ENCODE measurements around the gene IFITM5. TPM values are rescaled to one million over a fixed set of nuclear protein-coding genes. Genes with fewer than 3 reads are reported as not detected.
"Not testable (repeated sequence)": the region's sequence is repeated elsewhere in the genome, so short reads cannot be mapped to it uniquely, and the experiment has no call there.

Gene IFITM5
- total RNA-seq, 1 donor from 2014 or later, result not detected

DNA sequence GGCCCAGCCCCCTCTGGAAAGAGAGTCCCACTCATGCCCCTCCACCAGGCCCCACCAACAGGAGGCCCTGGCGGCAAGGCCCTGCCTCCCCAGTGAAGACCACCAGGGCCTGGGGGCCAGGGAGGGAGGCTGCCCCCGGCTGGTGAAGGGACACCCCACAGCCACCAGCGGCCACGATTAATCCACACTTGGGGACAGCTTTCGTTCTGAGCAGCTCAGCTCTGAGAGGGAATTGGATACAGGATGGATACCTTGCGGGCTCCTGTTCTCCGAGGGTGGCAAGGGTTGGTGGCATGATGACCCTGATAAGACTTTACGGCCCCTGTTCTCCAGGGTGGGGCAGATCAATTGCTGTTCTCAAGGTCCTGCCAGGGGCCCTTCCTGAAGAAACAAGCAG lies 28.0 kb downstream of the IFITM5 start:
- Mint-ChIP-seq H3K4me3 (no peak overlapping the region), H3K4me1 (peaks cover 38% of the 10 kb centered on the region), H3K9me3 (peaks cover under 1% of the 10 kb centered on the region), H3K27ac (no peak overlapping the region), H3K27me3 (peaks cover 15% of the 10 kb centered on the region), H3K36me3 (ENCODE audit: low read depth) (peaks cover 8% of the 10 kb centered on the region)
- DNase-seq, result no peak
- intact Hi-C loops (cut with micrococcal nuclease), result no loop called here

DNA sequence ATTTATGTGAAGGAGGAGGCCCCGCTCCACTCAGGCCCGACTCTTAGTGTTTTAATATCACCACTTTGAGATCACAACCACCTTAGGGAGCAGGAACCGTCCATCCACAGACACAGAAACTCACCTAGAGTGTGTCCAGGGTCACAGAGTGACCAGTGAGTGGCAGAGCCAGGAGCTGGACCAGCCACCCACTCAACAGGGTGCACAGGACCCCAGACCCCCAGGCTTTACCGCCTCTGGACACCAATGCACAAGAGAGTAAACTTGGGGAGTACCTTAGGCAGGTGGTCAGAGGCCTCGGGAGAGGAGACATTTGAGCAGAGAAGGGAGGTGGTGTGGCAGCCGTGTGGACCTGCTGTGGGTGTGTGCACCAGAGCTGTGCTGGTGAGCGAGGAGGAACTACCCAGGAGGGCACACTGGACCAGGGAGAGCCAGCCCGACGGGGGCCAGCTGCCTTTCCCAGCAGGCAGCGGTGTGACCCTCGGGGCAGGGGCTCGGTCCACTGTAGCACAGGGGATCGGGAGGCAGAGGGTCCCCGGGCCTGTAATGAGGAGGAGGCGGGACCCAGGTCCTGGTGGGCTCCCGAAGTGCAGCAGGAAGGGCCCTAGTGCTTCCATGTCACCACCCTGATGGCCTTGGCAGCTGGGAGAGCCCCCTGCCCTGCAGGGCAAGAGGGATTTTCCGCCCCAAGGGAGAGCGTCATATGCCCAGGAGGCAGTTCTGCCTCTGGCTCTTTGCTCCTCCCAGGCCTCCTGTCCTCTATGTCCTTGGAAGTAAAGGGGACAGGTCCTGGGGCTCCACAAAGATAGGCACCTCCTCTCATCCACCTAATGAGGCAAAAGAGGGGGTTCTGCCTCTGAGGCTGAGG lies 28.6 kb downstream of the IFITM5 start:
- H3K9me3 Mint-ChIP-seq, result no peaks in the 10 kb centered on the region
- H3K27ac Mint-ChIP-seq, result no peak overlapping the region
- DNase-seq, result no peak
- peaks cover 4% of the 10 kb centered on the region for H3K36me3 Mint-ChIP-seq (ENCODE audit: low read depth)
- peaks cover 38% of the 10 kb centered on the region for H3K4me1 Mint-ChIP-seq
- H3K27me3 Mint-ChIP-seq, result peaks cover 10% of the 10 kb centered on the region
- H3K4me3 Mint-ChIP-seq, result no peak overlapping the region
- intact Hi-C loops (cut with micrococcal nuclease), result no loop called here

DNA sequence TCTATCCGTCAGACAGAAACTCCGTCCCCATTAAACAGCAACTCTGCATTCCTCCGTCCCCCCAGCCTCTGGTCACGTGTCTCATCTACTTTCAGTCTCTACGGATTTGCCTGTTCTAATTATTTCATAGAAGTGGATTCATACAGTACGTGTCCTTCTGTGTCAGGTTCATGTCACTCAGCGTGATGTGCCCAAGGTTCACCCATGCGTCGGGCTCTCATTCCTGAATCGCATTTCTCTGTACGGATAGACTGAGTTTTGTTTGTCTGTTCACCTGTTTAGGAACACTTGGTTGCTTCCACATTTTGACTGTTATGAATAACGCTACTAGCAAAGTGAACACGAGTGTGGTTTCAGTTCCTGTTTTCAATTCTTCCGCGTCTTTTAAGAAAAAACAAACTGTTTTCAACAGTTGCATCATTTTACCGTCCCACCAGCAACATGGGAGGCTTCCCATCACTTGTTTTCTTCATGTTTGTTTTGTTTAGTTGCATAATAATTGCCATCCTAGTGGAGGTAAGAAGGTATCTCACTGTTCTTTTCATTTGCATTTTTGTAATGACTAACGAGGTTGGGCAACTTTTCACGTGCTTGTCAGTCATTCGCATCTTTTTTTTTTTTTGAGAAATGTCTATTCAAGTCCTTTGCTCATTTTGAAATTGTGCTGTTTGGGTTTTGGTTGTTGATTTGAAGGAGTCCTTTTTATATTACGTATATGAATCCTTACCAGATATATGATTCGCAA lies 30.0 kb downstream of the IFITM5 start:
- H3K4me1 Mint-ChIP-seq, result peaks cover 38% of the 10 kb centered on the region
- no peaks in the 10 kb centered on the region for H3K9me3 Mint-ChIP-seq
- intact Hi-C loops (cut with micrococcal nuclease), result loop anchor here (1.0 to 5.0 kb wide), 5 partner anchors 8 to 88 kb away; partner anchors contain the start of genes IFITM1, PSMD13 and SIRT3
- peaks cover 4% of the 10 kb centered on the region for H3K36me3 Mint-ChIP-seq (ENCODE audit: low read depth)
- H3K27me3 Mint-ChIP-seq, result peaks cover 7% of the 10 kb centered on the region
- peak overlapping the region; percentile 97 for H3K27ac Mint-ChIP-seq
- H3K4me3 Mint-ChIP-seq, result peak overlapping the region; percentile 91
- peak; percentile 87 for DNase-seq

DNA sequence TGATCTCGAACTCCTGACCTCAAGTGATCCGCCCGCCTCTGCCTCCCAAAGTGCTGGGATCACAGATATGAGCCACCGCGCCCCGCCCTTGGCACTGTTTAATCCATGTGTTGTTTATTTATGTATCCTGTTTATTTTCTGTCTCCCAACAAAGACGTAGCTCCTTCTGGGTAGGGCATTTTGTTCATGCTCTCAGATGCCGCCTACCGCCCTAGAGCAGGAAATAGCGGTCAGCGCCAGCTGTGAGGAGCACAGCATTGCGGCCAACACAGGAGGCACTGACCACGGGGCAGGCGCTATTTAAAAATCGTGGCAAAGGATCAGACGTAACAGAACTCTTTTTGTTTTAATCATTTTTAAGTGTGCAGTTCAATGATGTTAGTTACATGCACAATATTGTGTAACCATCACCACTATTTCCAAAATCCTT lies 30.6 kb downstream of the IFITM5 start:
- not testable (repeated sequence) for H3K27me3 Mint-ChIP-seq; H3K36me3 Mint-ChIP-seq (ENCODE audit: low read depth); H3K9me3 Mint-ChIP-seq
- H3K27ac Mint-ChIP-seq, result peak overlapping the region; percentile 97
- peak; percentile 91 for DNase-seq
- H3K4me1 Mint-ChIP-seq, result peaks cover 38% of the 10 kb centered on the region
- intact Hi-C loops (cut with micrococcal nuclease), result loop anchor here (1.0 to 5.0 kb wide), 5 partner anchors 9 to 89 kb away; partner anchors contain the start of genes IFITM1, PSMD13 and SIRT3
- H3K4me3 Mint-ChIP-seq, result peak overlapping the region; percentile 91

DNA sequence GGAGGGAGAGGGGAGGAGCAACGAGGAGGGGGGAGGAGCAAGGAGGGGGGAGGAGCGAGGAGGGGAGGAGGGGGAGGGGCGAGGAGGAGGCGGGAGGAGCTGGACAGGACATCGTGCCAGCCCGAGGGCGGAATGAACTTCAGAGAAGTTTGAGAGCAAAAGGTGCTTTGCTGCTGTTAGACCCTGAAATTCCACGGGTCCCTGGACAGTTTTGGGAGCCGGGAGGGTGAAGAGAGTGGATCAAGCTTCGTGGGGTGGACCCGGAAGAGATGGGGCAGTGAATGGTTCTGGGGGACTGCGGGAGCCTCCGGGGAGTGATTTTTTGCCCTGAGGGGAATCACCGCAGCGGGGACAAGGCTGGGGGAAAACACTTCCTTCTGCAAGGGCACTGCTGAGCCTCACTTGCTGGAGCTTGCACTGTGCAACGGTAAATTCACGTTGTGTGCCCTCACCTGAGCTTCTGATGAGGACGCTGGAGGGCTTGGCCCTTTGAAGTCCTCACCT lies 31.8 kb downstream of the IFITM5 start:
- peaks cover 4% of the 10 kb centered on the region for H3K36me3 Mint-ChIP-seq (ENCODE audit: low read depth)
- peaks cover 2% of the 10 kb centered on the region for H3K27me3 Mint-ChIP-seq
- H3K4me1 Mint-ChIP-seq, result peaks cover 38% of the 10 kb centered on the region
- intact Hi-C loops (cut with micrococcal nuclease), result loop anchor here (5.0 kb wide), 1 partner anchor 90 kb away; no protein-coding TSS in a partner anchor
- DNase-seq, result peak; percentile 87
- H3K9me3 Mint-ChIP-seq, result no peaks in the 10 kb centered on the region
- peak overlapping the region; percentile 91 for H3K4me3 Mint-ChIP-seq
- peak overlapping the region; percentile 97 for H3K27ac Mint-ChIP-seq

DNA sequence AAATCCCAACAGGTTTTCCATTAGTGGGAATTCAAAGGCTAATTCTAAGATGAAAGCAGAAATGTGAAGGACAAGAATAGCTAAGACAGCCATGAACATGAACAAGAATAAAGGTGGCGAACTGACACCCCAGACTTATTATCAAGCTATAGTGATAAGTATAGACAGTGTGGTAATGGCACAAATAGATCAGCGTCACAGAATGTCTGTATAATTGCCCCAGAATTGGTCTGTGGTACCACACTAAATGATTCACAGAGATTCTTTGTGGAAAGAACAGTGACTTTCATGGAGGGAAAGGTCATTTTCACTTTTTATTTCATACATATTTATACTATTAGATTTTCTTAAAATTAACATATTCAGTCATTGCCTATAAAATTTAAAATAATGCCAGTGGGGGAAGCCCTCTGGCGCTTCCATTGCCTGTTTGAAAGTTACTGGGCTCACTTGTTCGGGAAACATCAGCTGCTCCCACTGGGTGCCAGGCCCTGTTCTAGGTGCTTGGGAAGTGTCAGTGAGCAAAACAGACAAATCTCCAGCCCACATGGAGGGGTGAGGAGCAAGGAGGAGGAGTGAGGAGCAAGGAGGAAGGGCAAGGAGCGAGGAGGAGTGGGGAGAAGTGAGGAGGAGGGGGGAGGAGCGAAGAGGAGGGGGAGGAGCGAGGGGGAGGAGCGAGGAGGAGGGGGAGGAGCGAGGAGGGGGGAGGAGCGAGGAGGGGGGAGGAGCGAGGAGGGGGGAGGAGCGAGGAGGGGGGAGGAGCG lies 32.5 kb downstream of the IFITM5 start:
- H3K27ac Mint-ChIP-seq, result peak overlapping the region; percentile 95

DNA sequence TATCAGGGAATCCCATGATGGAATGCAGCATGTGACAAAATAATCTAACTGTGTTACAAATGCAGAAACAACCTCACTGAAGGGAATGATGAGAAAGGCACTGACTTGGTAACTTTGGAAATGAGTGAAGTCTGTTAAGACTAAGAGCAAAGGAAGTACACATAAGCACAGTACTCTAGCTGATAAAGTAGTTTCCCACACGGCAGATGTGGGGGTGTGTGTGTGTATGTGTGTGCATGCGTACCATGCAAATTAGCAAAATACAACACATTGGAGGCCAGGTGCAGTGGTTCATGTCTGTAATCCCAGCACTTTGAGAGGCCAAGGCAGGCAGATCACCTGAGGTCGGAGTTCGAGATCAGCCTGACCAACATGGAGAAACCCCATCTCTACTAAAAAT lies 37.7 kb downstream of the IFITM5 start:
- DNase-seq, result no peak
- peaks cover 2% of the 10 kb centered on the region for H3K4me1 Mint-ChIP-seq
- intact Hi-C loops (cut with micrococcal nuclease), result no loop called here
- no peaks in the 10 kb centered on the region for H3K27me3 Mint-ChIP-seq
- H3K4me3 Mint-ChIP-seq, result no peak overlapping the region
- H3K36me3 Mint-ChIP-seq (ENCODE audit: low read depth), result no peaks in the 10 kb centered on the region
- no peaks in the 10 kb centered on the region for H3K9me3 Mint-ChIP-seq
- no peak overlapping the region for H3K27ac Mint-ChIP-seq

More for the DNA sequence above, 32.5 kb downstream of the IFITM5 start:
- intact Hi-C loops (cut with micrococcal nuclease), result loop anchor here (1.0 to 5.0 kb wide), 2 partner anchors 16 to 90 kb away; no protein-coding TSS in a partner anchor
- H3K36me3 Mint-ChIP-seq (ENCODE audit: low read depth), result peaks cover 3% of the 10 kb centered on the region
- no peaks in the 10 kb centered on the region for H3K9me3 Mint-ChIP-seq
- peak overlapping the region; percentile 83 for H3K4me3 Mint-ChIP-seq
- peaks cover 36% of the 10 kb centered on the region for H3K4me1 Mint-ChIP-seq
- H3K27me3 Mint-ChIP-seq, result peaks cover 1% of the 10 kb centered on the region
- DNase-seq, result peak; percentile 79

DNA sequence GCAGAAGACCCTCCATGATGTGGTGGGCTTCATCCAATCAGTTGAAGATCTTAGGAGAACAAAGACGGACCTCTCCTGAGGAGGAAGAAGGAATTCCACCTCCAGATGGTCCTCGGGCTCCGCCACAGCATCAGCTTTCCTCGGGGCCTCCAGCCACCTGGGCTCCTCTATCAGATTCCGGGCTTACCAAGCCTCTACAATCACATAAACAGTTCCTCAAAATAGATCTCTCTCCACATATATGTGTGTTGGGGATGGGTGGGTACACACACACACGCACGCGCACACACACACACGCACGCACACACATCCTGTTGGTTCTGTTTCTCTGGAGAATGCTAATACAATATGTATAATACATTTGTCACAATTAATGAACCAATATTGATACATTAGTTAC lies 39.9 kb downstream of the IFITM5 start:
- Mint-ChIP-seq H3K9me3 (no peaks in the 10 kb centered on the region), H3K4me1 (no peaks in the 10 kb centered on the region), H3K4me3 (no peak overlapping the region), H3K36me3 (ENCODE audit: low read depth) (no peaks in the 10 kb centered on the region), H3K27ac (no peak overlapping the region), H3K27me3 (no peaks in the 10 kb centered on the region)
- intact Hi-C loops (cut with micrococcal nuclease), result no loop called here
- no peak for DNase-seq

DNA sequence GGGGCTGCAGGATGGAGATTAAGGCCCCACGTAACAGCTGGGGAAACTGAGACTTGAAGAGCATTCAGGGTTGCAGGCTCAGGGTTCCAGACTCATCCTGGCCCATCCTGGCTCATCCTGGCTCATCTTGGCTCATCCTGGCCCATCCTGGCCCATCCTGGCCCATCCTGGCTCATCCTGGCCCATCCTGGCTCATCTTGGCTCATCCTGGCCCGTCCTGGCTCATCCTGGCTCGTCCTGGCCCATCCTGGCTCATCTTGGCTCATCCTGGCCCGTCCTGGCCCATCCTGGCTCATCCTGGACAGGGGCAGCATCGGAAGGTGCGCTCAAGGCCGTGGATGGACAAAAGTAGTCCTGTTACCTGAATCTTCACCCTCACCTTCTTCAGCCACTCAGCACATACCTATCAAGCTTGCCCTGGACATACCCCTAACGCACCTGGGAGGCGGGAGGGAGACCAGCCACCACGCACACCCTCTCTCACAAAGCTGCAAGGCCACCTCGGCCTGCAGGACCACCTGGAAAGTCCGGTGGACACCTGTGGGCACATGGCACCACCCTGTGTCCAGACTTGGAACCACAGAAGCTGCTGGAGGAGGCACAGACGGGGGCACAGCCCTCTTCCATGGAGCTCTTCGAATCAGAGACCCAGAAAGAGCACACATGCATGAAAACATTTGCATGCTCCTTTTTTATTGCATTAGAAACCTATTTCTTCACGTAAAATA lies 41.4 kb downstream of the IFITM5 start:
- Mint-ChIP-seq H3K27me3 (no peaks in the 10 kb centered on the region), H3K4me1 (no peaks in the 10 kb centered on the region), H3K4me3 (no peak overlapping the region), H3K36me3 (ENCODE audit: low read depth) (peaks cover 10% of the 10 kb centered on the region), H3K27ac (no peak overlapping the region), H3K9me3 (no peaks in the 10 kb centered on the region)
- intact Hi-C loops (cut with micrococcal nuclease), result no loop called here
- DNase-seq, result no peak

DNA sequence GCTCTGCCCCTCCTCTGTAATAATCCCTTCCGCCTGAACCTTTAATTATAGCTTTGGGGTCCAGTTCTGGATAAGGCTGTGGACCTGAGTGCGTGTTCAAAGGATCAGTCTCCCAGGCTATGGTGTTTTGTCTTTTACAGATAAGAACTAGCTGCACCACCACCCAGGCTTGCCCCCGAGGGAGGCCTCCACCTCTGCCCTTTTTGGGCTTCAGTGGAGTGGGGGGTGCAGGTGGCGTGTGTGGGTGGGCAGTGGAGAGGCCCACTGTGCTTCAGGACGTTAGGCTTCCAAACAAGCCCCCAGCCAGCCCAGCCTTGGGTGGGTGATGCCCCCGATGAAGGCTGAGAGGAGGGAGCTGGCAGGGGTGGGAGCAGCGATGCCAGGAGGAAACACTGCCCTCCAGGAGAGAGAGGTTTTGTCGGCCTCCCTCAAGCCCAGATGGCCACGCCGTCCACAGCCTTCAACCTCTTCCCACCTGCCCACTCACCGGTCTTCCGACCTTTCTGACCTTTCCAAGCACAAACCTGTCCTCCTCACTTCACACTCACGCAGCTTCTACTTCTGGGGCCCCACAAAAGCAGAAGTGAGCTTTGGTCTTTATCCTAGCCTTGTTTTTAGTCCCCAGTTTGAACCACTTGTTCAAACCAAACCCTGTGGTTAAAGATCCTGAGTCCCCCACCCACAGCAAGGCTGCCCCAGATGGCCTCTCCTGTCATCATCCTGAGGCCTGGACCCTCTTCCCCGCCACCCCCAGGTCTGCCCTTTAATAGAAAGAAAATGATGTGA lies 42.2 kb downstream of the IFITM5 start:
- intact Hi-C loops (cut with micrococcal nuclease), result no loop called here
- no peak for DNase-seq
- peaks cover under 1% of the 10 kb centered on the region for H3K4me1 Mint-ChIP-seq
- H3K27me3 Mint-ChIP-seq, result no peaks in the 10 kb centered on the region
- no peak overlapping the region for H3K27ac Mint-ChIP-seq
- H3K9me3 Mint-ChIP-seq, result no peaks in the 10 kb centered on the region
- peaks cover 17% of the 10 kb centered on the region for H3K36me3 Mint-ChIP-seq (ENCODE audit: low read depth)
- H3K4me3 Mint-ChIP-seq, result no peak overlapping the region

DNA sequence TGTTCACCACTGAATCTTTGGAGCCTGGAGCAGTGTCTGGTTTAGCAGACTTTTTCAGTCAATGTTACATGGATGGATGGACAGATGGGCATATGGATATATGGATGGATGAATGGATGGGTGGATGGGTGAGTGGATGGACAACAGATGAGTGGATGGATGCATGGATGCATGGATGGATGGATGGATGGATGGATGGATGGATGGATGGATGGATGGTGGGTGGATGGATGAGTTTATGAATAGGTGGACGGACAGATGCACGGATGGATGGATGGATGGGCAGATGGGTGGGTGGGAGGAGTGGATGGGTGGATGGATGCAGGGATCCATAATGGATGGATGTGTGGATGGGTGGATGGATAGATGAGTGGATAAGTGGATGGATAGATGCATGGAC lies 43.5 kb downstream of the IFITM5 start:
- peak overlapping the region; percentile 1 for H3K27ac Mint-ChIP-seq
- peaks cover 5% of the 10 kb centered on the region for H3K4me1 Mint-ChIP-seq
- no peaks in the 10 kb centered on the region for H3K27me3 Mint-ChIP-seq
- no peak for DNase-seq
- peaks cover 27% of the 10 kb centered on the region for H3K36me3 Mint-ChIP-seq (ENCODE audit: low read depth)
- no peak overlapping the region for H3K4me3 Mint-ChIP-seq
- intact Hi-C loops (cut with micrococcal nuclease), result no loop called here
- H3K9me3 Mint-ChIP-seq, result no peaks in the 10 kb centered on the region

DNA sequence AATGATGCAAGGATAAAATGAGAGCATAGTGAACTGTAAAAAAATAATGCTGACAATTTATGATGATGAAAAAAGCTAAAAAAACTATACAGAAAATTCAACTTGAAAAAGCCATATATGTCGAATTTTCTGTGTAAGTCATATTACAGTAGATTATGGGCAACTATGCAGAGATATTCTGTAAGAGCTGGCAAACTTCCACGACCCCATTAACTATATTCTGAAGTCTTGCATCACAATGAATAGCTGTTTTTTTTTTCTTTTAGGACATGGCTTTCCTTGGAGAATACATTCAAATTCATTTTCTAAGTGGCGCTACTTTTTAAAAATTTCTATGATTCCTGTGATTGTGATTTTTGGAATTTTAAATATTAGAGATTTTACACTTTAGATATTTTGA lies 44.1 kb downstream of the IFITM5 start:
- H3K27me3 Mint-ChIP-seq, result no peaks in the 10 kb centered on the region
- no peak overlapping the region for H3K27ac Mint-ChIP-seq
- intact Hi-C loops (cut with micrococcal nuclease), result no loop called here
- H3K4me3 Mint-ChIP-seq, result no peak overlapping the region
- H3K36me3 Mint-ChIP-seq (ENCODE audit: low read depth), result peaks cover 32% of the 10 kb centered on the region
- H3K9me3 Mint-ChIP-seq, result no peaks in the 10 kb centered on the region
- H3K4me1 Mint-ChIP-seq, result peaks cover 10% of the 10 kb centered on the region
- no peak for DNase-seq

All from activated CD4-positive, alpha-beta T cell treated with anti-CD3 and anti-CD28 coated beads, Interleukin-2, amount 10 ng/mL, durations not matched to agents 24 days and 14 days (primary cell).